HG02610 (cell line): Measurements from ENCODE around the gene TMEM42.

ENCODE experiments used
- ATAC-seq: cut with Tn5 transposase; IDR thresholded peaks from one replicate; pipeline ENCODE4 v1.9.1; 2021; ENCODE audit warnings: mild to moderate bottlenecking, moderate library complexity; ENCODE audit not compliant: unreplicated experiment

TMEM42 gene

DNA sequence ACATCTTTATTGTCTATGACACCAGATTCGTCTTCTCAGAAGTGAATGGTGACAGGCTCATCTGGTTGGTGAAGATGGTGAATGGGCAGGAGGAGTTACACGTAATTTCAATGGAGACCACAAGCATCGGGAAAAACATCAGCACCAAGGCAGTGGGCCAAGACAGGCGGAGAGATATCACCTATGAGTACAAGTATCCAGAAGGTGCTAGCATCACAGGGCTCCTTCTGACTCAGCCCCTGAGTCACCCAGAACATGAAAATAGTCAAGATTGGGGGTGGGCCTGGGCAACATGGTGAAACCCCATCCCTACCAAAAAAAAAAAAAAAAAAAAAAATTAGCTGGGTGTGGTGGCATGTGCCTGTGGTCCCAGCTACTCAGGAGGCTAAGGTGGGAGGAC, 45.3 kb downstream of the TMEM42 start:
- no peak for ATAC-seq

GRCh38 chr3:44907612-44908011, 45.9 kb downstream of the TMEM42 start:
- no peak for ATAC-seq

- no peak for ATAC-seq
Measured at GRCh38 chr3:44909063-44909462, 47.4 kb downstream of the TMEM42 start.

DNA sequence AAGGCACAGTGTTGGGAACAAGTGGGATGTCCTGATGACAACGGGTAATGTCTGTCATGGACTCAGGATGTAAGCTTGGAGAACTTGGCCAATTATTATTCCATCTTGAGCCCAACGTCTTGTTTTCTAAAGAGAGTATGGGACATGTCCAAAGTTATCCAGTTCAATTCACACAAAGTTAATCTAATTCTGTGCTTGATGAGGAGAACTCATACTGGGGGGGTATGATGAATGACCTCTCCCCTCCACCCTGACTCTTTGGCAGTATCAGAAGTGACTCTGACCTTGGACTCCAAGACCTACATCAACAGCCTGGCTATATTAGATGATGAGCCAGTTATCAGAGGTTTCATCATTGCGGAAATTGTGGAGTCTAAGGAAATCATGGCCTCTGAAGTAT, 49.0 kb downstream of the TMEM42 start:
- ATAC-seq = no peak

- no peak for ATAC-seq
Measured at GRCh38 chr3:44913868-44914468, 52.3 kb downstream of the TMEM42 start.

GRCh38 chr3:44914936-44915335, 53.2 kb downstream of the TMEM42 start:
- no peak for ATAC-seq
